Skin of body (tissue), 2 donors: Measurements from ENCODE around the gene CDC42BPB. TPM values are rescaled to one million over a fixed set of nuclear protein-coding genes. Genes with fewer than 3 reads are reported as not detected.

Experiments
- DNase-seq: peaks from one replicate; lab custom pipeline; 2025; lab: John Stamatoyannopoulos, UW
- total RNA-seq: library from RNA; depleted of rRNA; stranded (reverse); fragments of >200 nt; gene quantifications from one replicate; pipeline ENCODE4 v1.2.3, GENCODE V29; 2014

CDC42BPB gene
- total RNA-seq, 1 donor from 2014 or later, result 61.6 TPM

DNA sequence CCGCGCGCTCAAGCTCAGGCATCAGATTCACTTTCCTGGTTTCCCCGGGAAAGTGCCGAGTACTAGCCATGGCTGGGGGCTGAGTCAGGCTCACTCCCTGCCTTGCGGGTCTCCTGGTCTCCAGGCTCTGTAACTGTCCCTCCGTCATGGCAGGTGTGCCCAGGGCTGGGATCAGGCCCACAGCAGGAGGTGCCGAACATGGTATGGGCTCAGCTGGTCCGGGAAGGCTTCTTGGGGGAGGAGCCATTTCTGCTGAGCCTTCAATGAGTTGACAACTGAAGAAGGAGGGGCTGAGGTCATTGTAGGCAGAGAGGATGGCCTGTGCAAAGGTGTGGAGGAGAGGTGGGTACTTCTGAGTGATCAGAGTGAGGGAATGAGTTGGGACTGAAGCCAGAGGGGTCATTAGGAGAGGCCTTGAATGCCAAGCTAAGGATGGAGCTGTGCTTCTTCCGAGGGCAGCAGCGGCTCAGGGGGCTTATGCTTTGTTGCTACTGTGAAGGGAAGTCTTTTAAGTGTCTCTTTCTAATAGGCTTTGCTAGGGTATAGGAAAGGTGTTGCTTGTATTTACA lies 37.9 kb upstream of the CDC42BPB start:
- no peak for DNase-seq

DNA sequence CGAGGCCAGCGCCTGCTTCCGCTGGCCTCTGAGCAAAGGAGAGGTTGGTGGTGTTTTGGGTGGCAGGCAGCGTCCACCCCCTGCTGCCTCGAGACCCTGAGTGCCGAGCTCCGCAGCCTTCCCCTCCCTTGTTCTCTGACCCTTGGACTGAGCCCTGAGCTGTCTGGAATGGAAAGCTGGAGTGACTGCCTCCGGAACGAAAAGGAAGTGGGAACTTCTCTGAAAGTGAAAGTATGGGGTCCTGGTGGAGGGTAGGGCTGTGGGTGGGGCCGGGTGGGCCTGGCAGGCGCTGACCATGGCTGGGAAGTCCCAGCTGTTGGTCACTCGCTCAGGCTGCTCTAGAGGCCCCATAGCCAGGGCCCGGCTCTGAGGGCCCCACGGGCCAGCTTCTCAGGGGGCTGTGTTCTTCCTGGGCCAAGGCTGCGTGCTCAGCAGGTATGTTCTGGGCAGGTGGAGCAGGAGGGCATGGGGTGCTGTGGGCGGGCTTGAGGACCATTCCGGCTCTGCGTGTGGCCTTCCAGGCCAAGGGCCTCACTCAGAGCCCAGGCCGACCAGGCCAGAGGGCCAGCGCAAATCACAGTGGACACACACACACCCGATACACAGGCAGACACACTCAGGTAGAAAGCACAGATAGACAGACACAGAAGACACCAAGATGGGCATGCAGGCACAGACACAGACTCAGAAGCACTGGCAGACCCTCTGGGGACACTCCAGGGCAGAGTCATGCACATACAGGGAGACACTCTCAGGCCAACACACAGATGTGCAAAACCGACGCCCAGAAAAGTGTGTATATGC lies 37.3 kb upstream of the CDC42BPB start, which contains the start of gene EXOC3L4:
Gene EXOC3L4 (plus strand): TSS at position 320 of the 804 bp plus-strand sequence. CDS start 5,495 bp downstream, outside the sequence.
- DNase-seq, result no peak

DNA sequence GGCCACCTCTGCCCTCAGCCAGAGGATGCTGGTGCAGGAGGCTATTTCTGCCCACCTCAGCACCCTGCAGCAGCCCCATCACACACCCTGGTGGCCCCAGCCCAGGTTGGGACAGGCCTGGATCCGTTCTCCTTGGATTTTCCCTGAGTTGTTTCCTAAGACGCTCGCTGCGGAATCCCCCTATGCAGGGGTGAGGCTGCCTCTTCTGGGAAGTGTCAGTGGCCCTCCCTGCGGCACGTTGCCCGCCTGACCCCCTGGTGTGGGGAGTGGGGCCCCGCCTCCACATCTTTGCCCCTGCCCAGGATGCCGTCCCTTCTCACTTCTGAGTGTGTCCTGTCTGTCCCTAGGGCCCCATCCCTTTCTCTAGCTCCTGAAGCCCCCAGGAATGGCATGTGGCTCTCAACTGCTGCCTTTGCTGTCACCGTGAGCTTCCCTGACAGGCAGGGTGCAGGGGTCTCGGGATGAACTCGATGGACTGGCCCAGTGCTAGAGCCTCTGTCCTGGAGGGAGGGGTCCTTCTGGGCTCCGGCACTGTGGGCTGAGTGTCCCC lies 36.6 kb upstream of the CDC42BPB start:
- DNase-seq, result no peak

DNA sequence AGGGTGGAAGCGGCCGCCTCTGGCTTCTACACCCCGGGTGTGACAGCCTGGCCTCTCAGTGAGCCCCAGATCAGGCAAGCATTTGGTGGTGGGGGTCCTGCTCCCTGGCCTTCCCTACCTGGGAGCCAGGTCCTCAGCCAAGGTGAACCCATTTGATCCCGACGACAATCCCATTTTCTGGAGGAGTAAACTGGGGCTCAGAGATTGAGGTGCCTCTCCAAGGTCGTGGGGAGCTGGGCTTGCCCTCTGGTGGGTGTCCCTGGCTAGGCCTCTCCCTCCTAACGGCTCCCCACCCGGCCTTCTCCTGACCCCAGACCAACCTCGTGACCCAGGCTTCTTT lies 34.5 kb upstream of the CDC42BPB start:
- DNase-seq, result no peak

DNA sequence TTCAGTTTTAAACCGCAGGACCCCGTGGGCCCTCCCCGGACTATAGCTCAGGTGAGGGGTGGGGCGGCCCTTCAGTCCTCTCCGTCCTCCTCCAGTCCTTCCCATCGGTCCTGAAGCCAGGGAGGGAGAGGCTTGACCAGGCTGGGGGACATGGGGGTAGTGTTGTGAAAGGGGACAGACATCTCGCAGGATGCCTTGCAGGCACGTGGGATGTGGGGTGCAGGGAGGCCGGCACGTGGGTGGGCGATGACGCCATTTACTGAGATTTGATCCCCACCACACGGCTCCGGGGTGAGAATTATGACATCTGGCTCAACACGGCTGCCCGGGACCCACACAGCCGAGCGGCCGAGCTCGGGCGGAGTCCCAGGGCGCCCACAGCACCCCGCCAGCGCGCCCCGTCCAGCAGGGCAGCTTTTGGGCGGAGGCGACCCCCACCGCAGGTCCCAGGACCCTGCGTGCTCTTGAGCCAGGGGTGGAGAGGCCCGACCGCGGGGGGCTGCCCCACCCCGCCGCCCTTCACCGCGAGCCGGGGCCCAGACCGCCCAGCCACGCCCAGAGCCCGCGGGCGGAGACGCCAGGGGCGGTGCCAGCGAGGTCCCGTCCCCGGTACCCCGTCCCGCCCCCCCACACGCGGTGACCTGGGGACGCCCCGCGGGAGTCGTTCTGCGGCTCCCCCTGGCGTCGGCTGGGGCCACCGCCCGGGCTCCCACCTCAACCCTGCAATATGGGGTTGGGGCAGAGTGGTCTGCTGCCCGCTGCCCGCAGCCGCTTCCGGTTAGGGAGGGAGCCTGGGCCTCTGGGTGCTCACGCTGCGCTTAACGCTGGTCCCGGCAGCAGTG lies 33.9 kb upstream of the CDC42BPB start:
- DNase-seq, result no peak

DNA sequence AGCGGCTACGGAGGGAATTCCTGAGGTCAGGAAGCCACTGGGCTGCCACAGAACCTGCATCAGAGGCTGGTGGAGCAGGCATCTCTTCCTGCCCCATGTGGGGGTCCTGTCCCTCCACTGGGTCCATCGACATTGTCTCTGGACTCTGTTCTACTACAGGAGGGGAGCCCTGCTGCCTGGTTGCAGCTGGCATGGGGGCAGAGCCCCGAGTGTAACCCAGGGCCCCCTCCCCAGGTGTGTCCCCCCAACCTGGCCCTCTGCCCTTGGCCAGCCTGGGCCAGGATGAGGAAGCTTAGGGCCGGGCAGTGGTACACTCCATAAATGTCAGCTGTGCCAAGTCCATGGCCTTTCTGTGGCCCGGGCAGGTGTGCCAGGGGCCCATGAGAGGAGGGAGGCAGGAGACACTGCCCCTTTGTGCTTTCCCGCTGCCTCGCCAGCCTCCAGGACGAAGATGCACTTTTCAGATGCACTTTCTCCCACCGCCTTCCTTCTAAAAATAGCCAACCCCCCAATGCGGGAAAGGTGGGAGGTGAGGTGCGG lies 33.2 kb upstream of the CDC42BPB start:
- no peak for DNase-seq

DNA sequence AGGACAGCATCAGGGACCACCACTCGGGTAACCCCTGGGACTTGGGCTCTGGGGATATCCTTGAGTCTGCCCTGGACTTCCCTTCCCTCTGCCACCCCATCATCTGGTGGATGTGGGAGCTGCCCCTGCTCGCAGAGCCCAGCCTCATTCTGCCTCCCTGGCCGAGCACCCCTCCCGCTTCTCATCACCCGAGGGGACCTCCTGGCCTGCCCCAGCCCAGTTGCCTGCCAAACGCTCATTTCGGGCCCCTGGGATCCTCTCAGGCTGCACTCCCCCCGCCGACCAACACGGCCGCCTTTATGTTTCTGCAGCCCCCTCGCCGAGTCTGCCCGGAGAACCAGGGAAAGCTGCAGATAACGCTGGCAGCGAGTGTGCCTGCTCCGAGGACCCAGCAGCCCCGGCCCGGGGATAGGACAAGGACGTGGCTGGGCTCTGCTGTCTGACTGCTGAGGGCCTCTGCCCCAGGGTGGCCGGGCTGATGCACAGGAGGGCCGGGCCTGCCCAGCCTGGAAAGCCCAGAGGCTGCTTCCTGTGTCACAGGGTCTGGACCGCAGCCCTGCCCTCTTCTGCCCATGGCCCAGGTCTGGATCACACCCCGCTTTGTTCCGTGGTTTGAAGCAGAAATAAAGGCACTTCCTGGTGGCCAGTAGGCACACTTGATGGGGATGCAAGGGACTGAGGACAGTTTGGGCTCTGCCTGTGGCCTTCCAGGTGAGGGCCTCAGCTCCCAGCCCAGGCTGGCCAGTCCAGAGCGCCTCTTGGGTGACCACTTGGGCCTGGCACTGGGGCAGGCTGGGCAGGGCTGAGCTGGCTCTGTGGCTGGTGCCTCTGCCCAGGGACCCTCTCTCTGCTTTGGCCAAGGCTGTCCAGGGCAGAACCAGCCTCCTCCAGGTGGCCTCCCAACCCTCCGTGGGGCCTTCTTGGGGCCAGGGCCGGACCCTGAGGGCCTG lies 32.3 kb upstream of the CDC42BPB start:
- no peak for DNase-seq

DNA sequence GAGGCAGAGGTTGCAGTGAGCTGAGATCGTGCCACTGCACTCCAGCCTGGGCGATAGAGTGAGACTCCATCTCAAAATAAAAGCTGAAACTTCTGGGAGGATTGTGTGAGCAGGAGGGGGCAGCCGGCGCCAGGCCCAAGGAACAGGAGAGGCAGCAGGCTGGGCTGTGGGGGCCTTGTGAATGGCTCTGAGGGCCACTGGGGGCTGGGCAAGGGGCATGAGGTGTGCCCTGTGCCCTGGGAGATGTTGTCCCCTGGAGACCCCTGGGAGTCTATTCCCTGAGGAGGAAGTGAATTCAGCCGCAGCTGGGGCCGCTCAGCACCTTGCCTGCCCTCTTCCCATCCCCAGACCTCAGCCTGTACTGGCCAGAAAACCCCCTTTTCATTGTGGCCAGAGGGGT lies 31.6 kb upstream of the CDC42BPB start:
- DNase-seq, result no peak

DNA sequence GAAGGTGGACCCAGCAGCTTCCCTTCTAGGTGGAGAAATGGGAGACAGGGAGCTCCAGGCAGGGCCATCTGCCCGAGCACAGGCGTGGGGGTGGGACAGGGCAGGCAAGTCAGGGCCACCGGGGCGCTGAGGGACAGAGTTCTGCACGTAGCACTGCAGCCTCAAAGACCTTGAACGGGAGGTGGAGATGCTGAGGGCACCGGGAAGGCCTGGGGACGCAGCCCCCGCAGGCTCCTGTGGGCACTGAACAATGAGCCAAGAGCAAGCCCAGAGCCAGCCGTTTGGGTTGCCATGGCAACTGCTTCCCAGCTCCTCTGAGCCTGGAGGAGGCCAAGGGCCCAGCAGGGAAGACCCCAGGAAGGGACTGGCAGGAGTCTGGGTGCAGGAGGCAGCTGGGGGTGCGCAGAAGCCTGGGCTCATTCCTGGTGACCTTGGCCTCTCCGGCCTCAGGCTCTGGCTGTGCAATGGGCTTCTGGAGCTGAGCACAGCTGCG lies 30.0 kb upstream of the CDC42BPB start:
- DNase-seq, result no peak

DNA sequence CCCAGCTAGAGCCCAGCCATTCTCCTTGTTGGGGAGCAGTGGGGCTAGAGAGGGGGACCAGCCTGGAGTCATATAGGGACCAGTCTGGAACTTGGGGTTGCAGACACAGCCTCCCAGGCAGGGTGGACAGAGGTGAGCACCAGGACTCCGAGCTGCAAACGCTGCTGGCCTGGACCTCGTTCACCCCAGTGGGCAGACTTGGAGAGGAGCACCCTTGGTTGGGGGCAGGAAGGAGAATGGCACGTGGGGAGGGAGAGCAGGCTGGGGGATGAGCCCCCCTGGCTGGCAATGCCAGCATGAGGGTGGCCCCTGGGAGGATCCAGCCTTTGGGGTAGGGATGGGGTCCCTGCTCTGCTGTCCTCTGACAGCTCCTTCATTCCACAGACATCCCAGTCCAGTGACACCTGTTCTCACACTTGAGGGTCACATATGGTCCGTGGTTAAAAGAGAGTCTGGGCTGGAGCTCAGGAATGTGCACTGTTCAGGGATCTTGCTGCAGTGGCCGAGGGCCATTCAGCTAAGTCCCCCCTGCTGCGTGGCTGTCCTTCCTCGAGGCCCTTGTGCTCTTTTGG lies 29.5 kb upstream of the CDC42BPB start:
- no peak for DNase-seq

DNA sequence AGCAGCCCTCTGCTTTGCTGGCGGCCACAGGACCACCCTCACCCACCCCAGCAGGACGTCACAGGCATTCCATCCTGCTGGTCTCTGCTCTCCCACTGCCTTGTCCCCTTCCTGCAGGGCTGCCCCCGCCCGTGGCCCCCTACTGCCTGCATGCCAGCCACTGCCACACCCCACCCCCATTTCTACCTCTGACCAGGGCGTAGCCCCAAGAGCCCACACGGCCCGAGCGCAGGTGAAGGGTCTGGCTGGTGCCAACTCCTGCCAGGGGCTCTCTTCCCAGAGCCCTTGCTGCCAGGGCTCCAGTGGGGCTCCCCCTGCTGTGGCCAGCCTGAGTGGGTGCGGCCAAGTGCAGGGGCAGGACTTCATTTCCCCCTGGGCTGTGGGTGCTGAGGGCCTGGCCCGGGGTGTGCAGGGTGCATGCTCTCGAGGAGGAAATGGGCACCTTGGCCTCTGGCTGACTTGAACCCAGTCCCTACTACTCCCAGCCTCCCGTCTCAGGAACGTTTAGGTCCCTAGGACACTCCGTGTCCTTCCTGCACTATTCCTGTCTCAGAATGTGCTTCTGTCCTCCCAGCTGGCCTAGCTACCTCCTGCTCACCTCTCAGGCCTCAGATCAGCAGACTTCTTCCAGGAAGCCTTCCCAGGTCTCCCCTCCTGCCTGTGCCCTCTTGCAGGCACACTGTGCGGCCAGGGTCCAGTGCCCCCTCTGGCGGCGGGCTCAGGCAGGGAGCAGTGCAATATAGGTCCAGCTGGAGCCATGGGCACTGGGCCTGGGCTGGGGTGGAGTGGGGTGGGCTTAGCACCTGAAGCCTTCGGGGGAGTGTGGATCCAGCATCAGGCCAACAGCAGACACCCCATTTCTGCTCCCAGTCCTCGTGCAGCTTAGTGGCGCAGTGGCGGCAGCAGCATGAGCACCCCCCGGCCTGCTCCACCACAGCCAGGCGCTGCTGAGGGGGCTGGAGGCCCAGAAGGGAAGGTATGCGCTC lies 28.1 kb upstream of the CDC42BPB start:
- DNase-seq, result no peak

DNA sequence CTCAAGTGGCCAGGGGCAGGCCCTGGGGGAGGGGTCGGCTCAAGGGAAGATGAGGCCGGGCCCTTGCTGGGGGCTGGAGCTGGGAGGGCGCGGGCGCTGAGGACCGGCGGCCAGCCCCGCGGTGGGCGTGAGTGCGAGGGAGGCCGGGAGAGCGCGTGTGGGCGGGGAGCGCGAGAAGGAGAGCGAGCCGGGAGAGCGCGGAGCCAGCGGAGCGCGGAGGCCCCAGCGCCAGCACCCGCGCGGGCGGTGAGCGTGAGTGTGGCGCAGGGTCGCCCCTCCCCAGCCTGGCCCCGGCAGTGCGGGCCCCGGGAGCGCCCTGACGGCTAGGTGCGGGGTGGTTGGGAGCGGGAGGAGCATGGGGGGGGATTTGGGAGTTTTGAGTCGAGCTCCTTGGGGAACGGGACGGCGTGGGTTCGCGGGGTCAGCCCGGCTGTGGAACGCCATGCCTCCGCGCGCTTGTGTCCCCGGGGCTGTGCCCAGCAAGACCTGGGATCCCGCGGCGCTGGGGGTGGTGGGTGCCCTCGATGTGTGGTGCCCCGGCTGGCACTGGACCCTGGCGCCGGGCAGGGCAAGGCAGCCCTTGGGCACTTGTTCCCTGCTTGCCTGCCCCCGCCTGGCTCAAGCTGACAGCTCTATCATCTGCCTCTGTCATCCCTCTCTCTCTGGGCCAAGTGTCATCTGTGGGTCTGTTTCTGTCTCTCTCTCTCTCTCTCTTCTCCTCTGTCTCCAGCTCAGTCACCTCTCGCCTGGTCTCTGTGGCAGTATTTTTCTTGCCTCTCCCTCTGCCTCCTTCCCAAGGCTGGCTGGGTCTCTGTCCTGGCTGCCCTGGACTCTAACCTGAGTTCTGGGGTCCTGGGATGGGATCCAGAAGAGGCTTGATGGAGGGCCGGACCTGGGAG lies 26.9 kb upstream of the CDC42BPB start, which contains the start of gene LBHD2:
Gene LBHD2 (plus strand): TSS at position 190 of the 899 bp plus-strand sequence. CDS start 1,803 bp downstream, outside the sequence.
- DNase-seq, result no peak

DNA sequence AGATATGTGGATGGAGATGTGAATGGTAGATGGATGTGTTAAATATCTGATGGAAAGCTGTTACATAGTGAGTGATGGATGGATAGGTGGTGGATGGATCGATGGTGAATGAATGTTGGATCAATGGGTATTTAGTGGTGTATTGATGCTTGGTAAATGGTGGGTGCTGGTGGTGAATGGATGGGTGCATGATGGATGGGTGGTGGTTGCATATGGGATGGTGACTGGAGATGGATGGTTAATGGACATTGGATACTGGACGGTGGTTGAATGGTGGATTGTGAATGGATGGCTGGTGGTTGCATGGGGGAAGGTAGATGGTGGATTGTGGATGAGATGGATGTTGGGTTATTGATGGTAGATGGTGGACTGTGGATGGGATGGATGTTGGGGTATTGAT lies 24.6 kb upstream of the CDC42BPB start:
- no peak for DNase-seq

DNA sequence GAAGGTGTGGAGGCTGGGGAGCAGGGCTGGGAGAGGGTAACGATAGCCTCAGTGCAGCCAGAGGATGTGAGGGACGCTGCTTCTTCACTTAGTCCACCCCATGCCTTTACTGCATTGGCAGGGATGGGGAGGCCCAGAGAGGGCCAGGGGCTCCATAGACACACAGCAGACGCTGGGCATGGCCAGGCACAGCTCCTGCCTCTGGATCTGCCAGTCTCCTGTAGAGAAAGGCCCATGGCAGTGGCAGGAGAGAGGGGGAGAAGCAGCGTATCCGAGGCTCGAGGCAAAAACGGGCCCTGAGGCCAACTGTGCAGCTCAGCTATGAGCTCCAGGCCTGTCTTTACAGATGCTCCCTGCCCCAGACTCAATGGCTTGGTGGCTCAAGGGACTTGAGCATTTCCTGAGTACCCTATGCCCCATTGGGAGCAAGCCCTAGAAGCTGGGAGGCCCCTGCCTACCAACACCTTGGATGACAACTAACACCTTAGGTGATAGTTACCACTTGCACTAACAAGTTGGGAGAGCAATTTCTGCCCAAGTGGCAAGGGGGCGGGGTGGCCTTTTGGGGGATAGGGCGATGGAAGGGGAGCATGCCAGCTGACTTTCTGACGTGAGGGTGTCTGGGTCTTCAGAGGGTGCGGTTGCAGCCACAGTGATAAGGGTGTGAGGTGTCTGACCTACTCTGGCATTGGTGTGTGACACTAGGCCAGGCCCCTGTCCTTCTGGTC lies 21.7 kb upstream of the CDC42BPB start:
- no peak for DNase-seq

DNA sequence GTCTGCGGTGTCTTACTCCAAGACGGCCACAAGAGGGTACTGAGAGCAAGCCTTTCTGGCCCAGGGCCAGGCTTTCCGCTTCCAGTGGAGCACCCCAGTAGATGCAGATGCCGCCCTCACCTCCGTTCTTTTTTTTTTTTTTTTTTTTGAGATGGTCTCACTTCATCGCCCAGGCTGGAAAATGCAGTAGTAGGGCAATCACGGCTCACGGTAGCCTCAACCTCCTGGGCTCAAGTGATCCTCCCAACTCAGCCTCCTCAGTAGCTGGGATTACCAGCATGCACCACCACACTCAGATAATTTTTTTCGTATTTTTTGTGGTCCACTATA lies 21.0 kb upstream of the CDC42BPB start:
- DNase-seq, result peak; percentile 61

DNA sequence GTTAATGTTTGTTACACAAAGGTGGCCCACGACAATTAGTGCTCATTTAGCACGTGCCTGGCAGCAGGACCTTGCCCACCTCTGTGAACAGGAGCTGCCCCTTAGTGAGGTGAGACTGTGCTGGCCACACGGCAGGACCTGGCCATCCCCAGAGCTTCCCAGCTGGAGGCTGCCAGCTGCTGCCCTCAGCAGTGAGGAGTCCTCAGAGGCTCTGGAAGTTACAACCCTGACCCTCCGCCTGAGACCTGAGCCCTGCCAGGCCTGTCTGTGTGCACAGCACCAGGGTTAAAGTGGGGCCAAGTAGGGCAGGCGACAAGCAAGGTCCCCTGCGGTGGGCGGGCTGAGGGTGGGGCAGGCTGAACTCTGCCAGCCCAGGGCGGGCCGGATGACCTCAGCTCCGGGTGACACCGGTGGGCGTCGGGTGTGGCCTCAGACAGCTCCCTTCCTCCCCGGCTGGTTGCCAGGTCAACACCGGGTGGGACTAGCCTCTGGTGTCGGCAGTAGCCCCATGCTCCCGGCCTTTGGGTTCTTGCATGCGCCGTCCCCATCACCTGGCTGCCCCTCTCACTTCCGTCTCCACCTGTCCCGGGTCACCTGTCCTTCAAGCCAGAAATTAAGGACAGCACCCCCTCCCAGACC lies 17.5 kb upstream of the CDC42BPB start:
- DNase-seq, result no peak
